Measurements from ENCODE around the gene MACROD2.

DNA sequence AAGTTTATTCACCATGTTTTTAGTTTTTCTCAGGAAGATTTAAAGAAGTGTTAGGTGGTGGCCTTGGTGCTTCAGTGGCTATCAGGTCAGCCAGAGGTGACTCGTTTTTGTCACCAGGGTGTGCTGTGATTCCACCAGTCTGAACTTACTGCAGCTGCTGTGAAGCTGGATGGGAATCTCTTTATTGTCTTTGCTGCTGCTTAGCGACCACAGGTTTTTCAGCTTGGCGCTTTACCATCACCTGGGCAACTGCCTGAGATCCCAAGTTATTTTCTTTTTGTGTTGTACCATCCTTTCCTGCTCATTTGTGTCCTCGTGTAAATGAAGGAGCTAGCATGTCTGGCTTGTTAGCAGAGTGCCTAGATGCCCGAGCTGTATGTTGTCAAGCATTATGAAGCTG lies 146.9 kb downstream of the MACROD2 start:
- TF ChIP-seq, protein P1, sequence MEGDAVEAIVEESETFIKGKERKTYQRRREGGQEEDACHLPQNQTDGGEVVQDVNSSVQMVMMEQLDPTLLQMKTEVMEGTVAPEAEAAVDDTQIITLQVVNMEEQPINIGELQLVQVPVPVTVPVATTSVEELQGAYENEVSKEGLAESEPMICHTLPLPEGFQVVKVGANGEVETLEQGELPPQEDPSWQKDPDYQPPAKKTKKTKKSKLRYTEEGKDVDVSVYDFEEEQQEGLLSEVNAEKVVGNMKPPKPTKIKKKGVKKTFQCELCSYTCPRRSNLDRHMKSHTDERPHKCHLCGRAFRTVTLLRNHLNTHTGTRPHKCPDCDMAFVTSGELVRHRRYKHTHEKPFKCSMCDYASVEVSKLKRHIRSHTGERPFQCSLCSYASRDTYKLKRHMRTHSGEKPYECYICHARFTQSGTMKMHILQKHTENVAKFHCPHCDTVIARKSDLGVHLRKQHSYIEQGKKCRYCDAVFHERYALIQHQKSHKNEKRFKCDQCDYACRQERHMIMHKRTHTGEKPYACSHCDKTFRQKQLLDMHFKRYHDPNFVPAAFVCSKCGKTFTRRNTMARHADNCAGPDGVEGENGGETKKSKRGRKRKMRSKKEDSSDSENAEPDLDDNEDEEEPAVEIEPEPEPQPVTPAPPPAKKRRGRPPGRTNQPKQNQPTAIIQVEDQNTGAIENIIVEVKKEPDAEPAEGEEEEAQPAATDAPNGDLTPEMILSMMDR (IDR thresholded peaks at IDR 0.05) = peak in 4 of 5 experiments; percentile 23 to 48 (median 34)
- no peak for TF ChIP-seq POLR2A (IDR thresholded peaks at IDR 0.05)

All from tibial nerve (tissue), 3 donors.